Hematopoietic multipotent progenitor cell treated with erythropoietin and hydrocortisone succinate and interleukin-3 and kit ligand, for 6 days (in vitro differentiated cells): ENCODE data around the gene OXGR1.

ENCODE experiments used
- DNase-seq: peaks from one replicate; pipeline ENCODE4 v3.0.0-alpha.2; 2015

Gene OXGR1

DNA sequence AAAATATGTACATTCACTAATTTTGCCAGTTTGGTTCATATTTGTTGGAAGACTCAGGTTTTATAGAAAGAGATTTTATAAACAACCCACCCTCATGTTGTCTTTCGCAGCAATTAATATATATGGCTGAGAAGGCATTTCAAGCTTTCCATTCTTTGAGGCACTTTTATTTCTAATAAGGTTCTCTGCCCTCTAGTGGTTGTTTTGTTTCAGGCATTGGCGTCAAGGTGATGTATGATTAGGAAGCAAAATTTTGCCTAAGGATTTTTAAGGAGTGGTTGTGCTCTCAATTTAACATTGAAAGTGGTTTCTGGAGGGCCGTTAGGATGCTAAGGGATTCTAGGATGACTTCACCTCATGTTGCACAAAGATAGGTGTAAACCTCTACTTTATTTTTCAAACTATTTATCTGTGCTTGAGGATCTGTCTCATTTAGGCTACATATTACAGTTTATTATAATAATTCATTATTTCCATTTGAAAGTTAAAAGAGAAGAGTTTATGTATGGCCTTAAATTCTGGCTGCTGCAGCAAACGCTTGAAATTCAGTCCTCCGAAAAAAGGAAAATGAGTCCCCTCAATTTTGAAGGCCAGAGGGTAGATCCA, 35.9 kb downstream of the OXGR1 start:
- peak; percentile 74 for DNase-seq

GRCh38 chr13:96952595-96952994, 41.7 kb downstream of the OXGR1 start:
- no peak for DNase-seq

DNA sequence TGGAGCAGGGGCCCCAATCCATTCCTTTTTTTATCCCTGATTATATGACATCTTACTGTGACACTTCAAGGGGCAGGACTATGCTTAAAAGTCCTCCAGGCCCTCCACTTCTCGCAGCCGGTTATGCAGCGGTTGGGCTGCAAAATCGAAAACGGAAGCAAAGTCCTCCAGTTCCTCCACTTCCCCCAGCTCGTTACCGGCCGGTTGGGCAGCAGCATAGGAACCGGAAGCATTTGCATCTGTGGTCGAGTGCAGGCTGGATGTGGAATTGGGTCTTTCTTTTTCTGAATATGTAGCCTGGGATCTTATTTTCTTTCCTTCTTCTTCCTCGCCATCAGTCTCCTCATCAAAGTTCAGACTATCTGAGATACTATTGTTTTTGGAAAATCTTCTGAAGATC, 46.1 kb downstream of the OXGR1 start:
- DNase-seq, result no peak

- no peak for DNase-seq
Observed at GRCh38 chr13:96947343-96947910, 46.8 kb downstream of the OXGR1 start.

DNA sequence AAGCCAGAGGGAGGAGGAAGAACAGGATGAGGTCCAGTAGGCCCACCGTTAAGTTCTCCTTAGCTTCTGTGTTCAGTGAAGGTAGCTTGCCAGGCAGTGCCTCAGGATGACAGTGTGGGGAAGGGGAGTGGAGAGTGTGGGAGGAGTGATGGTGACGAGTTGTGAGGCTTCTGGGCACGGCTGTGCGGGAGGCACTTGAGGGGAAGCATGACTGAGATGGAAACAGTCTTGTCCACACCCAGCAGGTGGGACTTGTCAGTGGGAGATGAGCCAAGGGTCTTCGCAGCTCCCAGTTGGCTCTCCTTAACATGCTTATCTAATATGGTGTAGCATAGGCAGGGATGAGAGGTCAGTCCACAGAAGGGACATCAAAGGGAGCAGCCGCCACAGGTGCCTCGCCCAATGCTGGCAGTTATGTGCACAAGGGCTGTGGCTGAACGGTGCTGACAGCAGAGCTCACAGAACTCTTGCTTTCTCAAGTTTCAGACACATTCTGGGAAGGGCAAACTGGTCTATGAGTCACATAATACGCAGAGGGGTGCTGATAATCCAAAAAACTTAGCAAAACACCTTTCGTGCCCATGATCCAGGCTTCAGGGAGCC, 47.5 kb downstream of the OXGR1 start:
- no peak for DNase-seq

DNA sequence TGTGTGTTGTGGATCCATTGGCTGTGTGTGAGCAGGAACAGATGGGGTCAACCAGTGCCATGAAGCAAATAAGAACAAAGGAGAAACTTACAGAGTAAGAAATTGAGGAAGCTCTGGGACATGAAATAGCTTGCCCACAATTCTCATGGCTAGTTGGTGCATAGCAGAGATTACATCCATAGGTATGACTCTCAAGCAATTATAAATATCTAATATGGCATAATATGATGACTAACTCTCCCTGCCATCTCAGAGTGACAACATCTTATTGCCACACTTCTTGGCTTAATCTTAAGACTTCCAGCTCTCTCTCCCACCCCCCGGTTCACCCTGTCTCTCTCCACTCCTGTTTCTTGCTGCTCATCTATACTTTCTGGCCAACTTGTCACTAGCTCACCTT, 53.3 kb downstream of the OXGR1 start:
- no peak for DNase-seq

- DNase-seq, result no peak
Observed at GRCh38 chr13:96935901-96936300, 58.4 kb downstream of the OXGR1 start.
